Fibroblast of villous mesenchyme (primary cell): ENCODE results near the gene DNAJB8. TPM values are rescaled to one million over a fixed set of nuclear protein-coding genes. Genes with fewer than 3 reads are reported as not detected.

Source experiments
- DNase-seq: peaks from one replicate; pipeline ENCODE4 v3.0.0-alpha.2; 2010; ENCODE audit warnings: low read depth
- H3K4me3 ChIP-seq: 2 replicates; pipeline ENCODE4 v1.5.1; 2011; ENCODE audit warnings: low read depth, mild to moderate bottlenecking, low read length
- total RNA-seq: library from RNA; depleted of rRNA; stranded (reverse); fragments of >200 nt; gene quantifications from 2 replicates; pipeline ENCODE4 v1.2.3, GENCODE V29; 2012
- TF ChIP-seq, protein P1 (sequence below): IDR thresholded peaks from 2 replicates; pipeline ENCODE4 v1.5.1; 2012; ENCODE audit warnings: low read depth, mild to moderate bottlenecking, low read length; ENCODE audit not compliant: insufficient read depth

The DNAJB8 gene
- total RNA-seq, 1 donor: not detected

- TF ChIP-seq, protein P1, sequence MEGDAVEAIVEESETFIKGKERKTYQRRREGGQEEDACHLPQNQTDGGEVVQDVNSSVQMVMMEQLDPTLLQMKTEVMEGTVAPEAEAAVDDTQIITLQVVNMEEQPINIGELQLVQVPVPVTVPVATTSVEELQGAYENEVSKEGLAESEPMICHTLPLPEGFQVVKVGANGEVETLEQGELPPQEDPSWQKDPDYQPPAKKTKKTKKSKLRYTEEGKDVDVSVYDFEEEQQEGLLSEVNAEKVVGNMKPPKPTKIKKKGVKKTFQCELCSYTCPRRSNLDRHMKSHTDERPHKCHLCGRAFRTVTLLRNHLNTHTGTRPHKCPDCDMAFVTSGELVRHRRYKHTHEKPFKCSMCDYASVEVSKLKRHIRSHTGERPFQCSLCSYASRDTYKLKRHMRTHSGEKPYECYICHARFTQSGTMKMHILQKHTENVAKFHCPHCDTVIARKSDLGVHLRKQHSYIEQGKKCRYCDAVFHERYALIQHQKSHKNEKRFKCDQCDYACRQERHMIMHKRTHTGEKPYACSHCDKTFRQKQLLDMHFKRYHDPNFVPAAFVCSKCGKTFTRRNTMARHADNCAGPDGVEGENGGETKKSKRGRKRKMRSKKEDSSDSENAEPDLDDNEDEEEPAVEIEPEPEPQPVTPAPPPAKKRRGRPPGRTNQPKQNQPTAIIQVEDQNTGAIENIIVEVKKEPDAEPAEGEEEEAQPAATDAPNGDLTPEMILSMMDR: no peak
- DNase-seq: no peak
- H3K4me3 ChIP-seq: no peak overlapping the region
Observed at GRCh38 chr3:128462341-128462910, 4.3 kb downstream of the DNAJB8 start.

DNA sequence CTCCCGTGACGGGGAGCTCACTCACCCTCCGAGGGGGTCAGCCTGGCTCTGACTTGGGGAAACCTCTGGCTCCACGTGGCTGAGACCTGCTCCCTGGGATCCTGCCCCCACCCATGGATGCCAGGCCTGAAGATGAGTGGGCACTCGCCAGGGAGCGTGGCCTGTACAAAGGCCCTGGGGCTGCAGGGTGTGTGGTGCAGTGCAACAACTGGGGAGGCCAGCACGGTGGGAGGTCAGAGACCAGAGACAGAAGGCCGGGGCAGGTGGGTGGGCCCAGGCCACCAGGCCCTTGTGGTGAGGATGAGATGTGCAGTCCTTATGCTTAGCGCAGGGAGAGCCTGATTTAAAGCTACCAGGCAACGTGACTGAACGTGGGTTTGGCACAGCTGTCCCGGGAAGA, 5.0 kb downstream of the DNAJB8 start:
- DNase-seq: no peak
- H3K4me3 ChIP-seq: no peak overlapping the region
- TF ChIP-seq, protein P1: no peak

- DNase-seq: no peak
- TF ChIP-seq, protein P1: no peak
- H3K4me3 ChIP-seq: no peak overlapping the region
Observed at GRCh38 chr3:128459461-128459820, 7.2 kb downstream of the DNAJB8 start.

- DNase-seq: no peak
- no peak overlapping the region for H3K4me3 ChIP-seq
- TF ChIP-seq, protein P1: no peak
Observed at GRCh38 chr3:128458746-128459460, 7.8 kb downstream of the DNAJB8 start.

DNA sequence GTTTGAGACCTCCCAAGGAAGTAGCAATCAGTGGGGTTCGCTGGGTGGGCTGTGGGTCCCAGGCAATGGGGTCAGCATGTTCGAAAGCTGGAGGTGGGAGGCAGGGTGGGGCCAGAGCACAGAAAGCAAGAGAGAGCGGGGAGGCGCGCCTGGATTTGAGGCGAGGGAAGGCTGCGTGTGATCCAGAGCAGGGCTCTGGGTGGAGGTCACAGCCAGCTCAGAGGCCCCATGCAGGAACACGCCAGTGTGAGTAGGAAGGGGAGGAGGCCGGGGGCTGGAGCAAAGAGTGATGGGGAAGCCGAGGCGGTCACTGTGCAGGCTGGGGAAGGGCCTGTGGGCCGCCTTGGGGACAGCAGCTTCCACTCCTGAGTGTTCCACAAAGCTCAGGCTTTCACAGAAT, 8.8 kb downstream of the DNAJB8 start:
- TF ChIP-seq, protein P1: no peak
- H3K4me3 ChIP-seq: no peak overlapping the region
- DNase-seq: no peak

- DNase-seq: no peak
- TF ChIP-seq, protein P1: no peak
- H3K4me3 ChIP-seq: no peak overlapping the region
Observed at GRCh38 chr3:128456776-128457715, 9.6 kb downstream of the DNAJB8 start.
